H1 (cell line): ENCODE results near the gene FHIT. TPM values are rescaled to one million over a fixed set of nuclear protein-coding genes. Genes with fewer than 3 reads are reported as not detected.

ENCODE experiments used
- CTCF ChIA-PET: fragments of 300-600 bp; sonication (Branson Sonifier 250); formaldehyde crosslinking; loops from one replicate; lab custom pipeline; 2021; ENCODE audit not compliant: partially characterized antibody; lab: Charles Lee
- POLR2A ChIA-PET: fragments of 300-600 bp; sonication (Branson Sonifier 250); formaldehyde crosslinking; loops from one replicate; lab custom pipeline; 2021; ENCODE audit warnings: inconsistent platforms; ENCODE audit not compliant: partially characterized antibody; lab: Charles Lee
- DNase-seq, 2 experiments: peaks; one replicate each; pipeline versions ENCODE4 v3.0.0 to v3.0.0-alpha.2; 2010 to 2022; ENCODE audit warnings: low spot score in 2 of 2, low read depth in 1 of 2, mixed read lengths in 1 of 2
- FAIRE-seq: peaks from 2 replicates; lab custom pipeline; 2011; peaks lifted over from hg19 to GRCh38; lab: Jason Lieb, UNC
- H2AFZ ChIP-seq: 2 replicates; pipeline ENCODE4 v1.8.1; 2012; ENCODE audit warnings: low read length, inconsistent platforms
- H2AK5ac ChIP-seq: 2 replicates; pipeline ENCODE4 v1.6.1; 2013; ENCODE audit warnings: low read depth, low read length
- H2BK120ac ChIP-seq: replicated peaks from 2 replicates; pipeline ENCODE3; 2013; ENCODE audit warnings: low read depth, low read length, inconsistent platforms
- H2BK12ac ChIP-seq: 2 replicates; pipeline ENCODE4 v1.6.1; 2013; ENCODE audit warnings: low read depth, low read length
- H2BK15ac ChIP-seq: 2 replicates; pipeline ENCODE4 v1.6.1; 2013; ENCODE audit warnings: low read length
- H2BK20ac ChIP-seq: 2 replicates; pipeline ENCODE4 v1.6.1; 2013; ENCODE audit warnings: low read length
- H2BK5ac ChIP-seq: 2 replicates; pipeline ENCODE4 v1.6.1; 2013; ENCODE audit warnings: low read depth, low read length
- H3K14ac ChIP-seq: 2 replicates; pipeline ENCODE4 v1.6.1; 2013; ENCODE audit warnings: inconsistent platforms; ENCODE audit not compliant: insufficient read length
- H3K18ac ChIP-seq: 2 replicates; pipeline ENCODE4 v1.6.1; 2013; ENCODE audit warnings: low read length; ENCODE audit errors: extremely low read depth
- H3K23ac ChIP-seq: 2 replicates; pipeline ENCODE4 v1.6.1; 2013; ENCODE audit warnings: inconsistent platforms; ENCODE audit not compliant: insufficient read length
- H3K23me2 ChIP-seq: 2 replicates; pipeline ENCODE4 v1.6.1; 2013; ENCODE audit warnings: low read depth, low read length
- H3K27ac ChIP-seq: 2 replicates; pipeline ENCODE4 v1.6.1; 2011; ENCODE audit warnings: low read depth, low read length, inconsistent platforms
- H3K27me3 ChIP-seq, 4 experiments: replicated peaks in 1 of 4; 1 replicate in 1 of 4; 2 replicates in 3 of 4; pipeline versions ENCODE4 v1.6.1 to v1.8.1; 2011 to 2013; ENCODE audit warnings: low read length in 3 of 4, mild to moderate bottlenecking in 3 of 4, inconsistent platforms in 2 of 4, mixed read lengths in 2 of 4, moderate library complexity in 1 of 4; ENCODE audit not compliant: control insufficient read depth in 3 of 4, insufficient read depth in 3 of 4; ENCODE audit errors: extremely low read depth in 1 of 4
- H3K36me3 ChIP-seq, 4 experiments: 2 replicates each; pipeline versions ENCODE4 v1.6.1 to v1.8.1; 2011 to 2013; ENCODE audit warnings: mild to moderate bottlenecking in 4 of 4, low read length in 3 of 4, moderate library complexity in 2 of 4, control low read depth in 1 of 4, inconsistent platforms in 1 of 4; ENCODE audit not compliant: insufficient read depth in 4 of 4, control insufficient read depth in 2 of 4
- H3K4ac ChIP-seq: replicated peaks from 2 replicates; pipeline ENCODE3; 2013; ENCODE audit warnings: low read length, low read depth, mixed read lengths, inconsistent platforms; ENCODE audit not compliant: insufficient read length
- H3K4me1 ChIP-seq, 4 experiments: replicated peaks in 1 of 4; 1 replicate in 1 of 4; 2 replicates in 3 of 4; pipeline versions ENCODE4 v1.6.1 to v1.8.1; 2011 to 2013; ENCODE audit warnings: low read length in 3 of 4, inconsistent platforms in 2 of 4, mixed read lengths in 1 of 4; ENCODE audit not compliant: insufficient read depth in 4 of 4, control insufficient read depth in 3 of 4
- H3K4me2 ChIP-seq, 2 experiments: 2 replicates each; pipeline versions ENCODE4 v1.6.1 to v1.8.1; 2011 to 2013; ENCODE audit warnings: low read depth in 2 of 2, low read length in 2 of 2, control low read depth in 1 of 2, inconsistent platforms in 1 of 2, mild to moderate bottlenecking in 1 of 2; ENCODE audit not compliant: insufficient read depth in 1 of 2
- H3K4me3 ChIP-seq, 4 experiments: fragments of 200-600, 300-600 bp in 1 of 4; sonication (generic), shearing (Covaris generic), sonication (Bioruptor Twin) in 1 of 4; 2 replicates each; pipeline versions ENCODE4 v1.5.1 to v1.8.1; 2011 to 2016; ENCODE audit warnings: low read length in 4 of 4, low read depth in 3 of 4, control low read depth in 2 of 4, inconsistent platforms in 2 of 4, mild to moderate bottlenecking in 2 of 4, mixed read lengths in 1 of 4, moderate library complexity in 1 of 4; ENCODE audit not compliant: insufficient read depth in 2 of 4; ENCODE audit errors: extremely low read depth in 1 of 4
- H3K56ac ChIP-seq: replicated peaks from 2 replicates; pipeline ENCODE3; 2013; ENCODE audit warnings: low read depth, mild to moderate bottlenecking, mixed read lengths, low read length, inconsistent platforms; ENCODE audit not compliant: insufficient read length
- H3K79me1 ChIP-seq: 2 replicates; pipeline ENCODE4 v1.6.1; 2013; ENCODE audit warnings: low read depth, low read length, control low read depth
- H3K79me2 ChIP-seq, 2 experiments: 2 replicates each; pipeline versions ENCODE4 v1.6.1 to v1.8.1; 2012 to 2013; ENCODE audit warnings: low read length in 2 of 2, mild to moderate bottlenecking in 2 of 2, inconsistent platforms in 1 of 2; ENCODE audit not compliant: insufficient read depth in 2 of 2, control insufficient read depth in 1 of 2
- H3K9ac ChIP-seq, 4 experiments: replicated peaks in 1 of 4; 1 replicate in 1 of 4; 2 replicates in 3 of 4; pipeline versions ENCODE4 v1.6.1 to v1.8.1; 2011 to 2013; ENCODE audit warnings: low read depth in 3 of 4, low read length in 3 of 4, control low read depth in 2 of 4, mild to moderate bottlenecking in 2 of 4, moderate library complexity in 2 of 4, inconsistent platforms in 1 of 4; ENCODE audit errors: extremely low read depth in 1 of 4
- H3K9me3 ChIP-seq, 2 experiments: 2 replicates each; pipeline versions ENCODE4 v1.6.1 to v1.8.1; 2012 to 2013; ENCODE audit warnings: mild to moderate bottlenecking in 2 of 2, moderate library complexity in 2 of 2, control low read depth in 1 of 2, inconsistent platforms in 1 of 2, low read depth in 1 of 2, low read length in 1 of 2, mixed read lengths in 1 of 2; ENCODE audit not compliant: insufficient read depth in 2 of 2
- H4K20me1 ChIP-seq, 2 experiments: replicated peaks in 1 of 2; 2 replicates each; pipeline versions ENCODE3 to v1.8.1; 2011 to 2013; ENCODE audit warnings: inconsistent platforms in 2 of 2, low read length in 2 of 2, mild to moderate bottlenecking in 1 of 2; ENCODE audit not compliant: insufficient read depth in 2 of 2, control insufficient read depth in 1 of 2
- H4K5ac ChIP-seq: 2 replicates; pipeline ENCODE4 v1.6.1; 2013; ENCODE audit warnings: low read length, low read depth, mixed read lengths, inconsistent platforms; ENCODE audit not compliant: insufficient read length
- H4K8ac ChIP-seq: 2 replicates; pipeline ENCODE4 v1.8.0; 2013; ENCODE audit warnings: mild to moderate bottlenecking, moderate library complexity, low read length, inconsistent platforms; ENCODE audit not compliant: insufficient read depth; ENCODE audit errors: extremely low read depth
- H4K91ac ChIP-seq: replicated peaks from 2 replicates; pipeline ENCODE3; 2013; ENCODE audit warnings: low read length, mixed read lengths, inconsistent platforms; ENCODE audit not compliant: insufficient read length
- ASH2L ChIP-seq: fragments of 200-600, 300-600 bp; sonication (generic); IDR thresholded peaks from one replicate; pipeline ENCODE4 v1.7.1; 2017; ENCODE audit warnings: low read length
- BACH1 ChIP-seq: IDR thresholded peaks from 2 replicates; pipeline ENCODE4 v1.6.1; 2012; ENCODE audit warnings: low read length, improper control_type of control experiment
- BCL11A ChIP-seq, 2 experiments: IDR thresholded peaks; one replicate each; pipeline ENCODE4 v1.6.1; 2011; ENCODE audit warnings: low read depth in 2 of 2, low read length in 2 of 2, mild to moderate bottlenecking in 2 of 2
- CHD2 ChIP-seq: IDR thresholded peaks from 2 replicates; pipeline ENCODE4 v1.6.1; 2012; ENCODE audit warnings: low read length, improper control_type of control experiment
- NANOG ChIP-seq: IDR thresholded peaks from 2 replicates; pipeline ENCODE4 v1.6.1; 2011; ENCODE audit warnings: low read length, low read depth, mild to moderate bottlenecking, inconsistent platforms; ENCODE audit not compliant: insufficient read depth, poor library complexity, severe bottlenecking
- RXRA ChIP-seq: IDR thresholded peaks from 2 replicates; pipeline ENCODE4 v1.6.1; 2011; ENCODE audit warnings: low read depth, mild to moderate bottlenecking, low read length, moderate library complexity; ENCODE audit not compliant: insufficient read depth
- SAP30 ChIP-seq: fragments of 300-600 bp; sonication (generic); IDR thresholded peaks from 2 replicates; pipeline ENCODE4 v1.7.1; 2012; ENCODE audit warnings: low read length, moderate library complexity, mild to moderate bottlenecking, inconsistent platforms; ENCODE audit not compliant: insufficient read depth, insufficient replicate concordance
- TCF12 ChIP-seq: IDR thresholded peaks from 2 replicates; pipeline ENCODE4 v1.6.1; 2011; ENCODE audit warnings: low read depth, mild to moderate bottlenecking, low read length
- WGBS, 2 experiments: shearing (Covaris generic) in 1 of 2; methylation state at CpG; one replicate each; pipeline versions ENCODE4 v1.1.6 to v1.1.7; 2013 to 2015; ENCODE audit warnings: low lambda C conversion rate in 2 of 2, mixed read lengths in 2 of 2, inconsistent platforms in 1 of 2, low coverage in 1 of 2, missing lambda C conversion rate in 1 of 2; ENCODE audit not compliant: insufficient replicate concordance in 2 of 2, insufficient coverage in 1 of 2, insufficient read length in 1 of 2; ENCODE audit errors: extremely low coverage in 1 of 2, missing lambda C conversion rate in 1 of 2; 5-methylcytosine and 5-hydroxymethylcytosine counted together
- polyA plus RNA-seq, 7 experiments: library from polyadenylated mRNA; depleted of rRNA in 3 of 7; stranded (reverse) in 5 of 7; unstranded in 2 of 7; fragments of >200 nt in 5 of 7; fragments of 200-250 nt in 2 of 7; gene quantifications; 1 replicate in 5 of 7; 2 replicates in 1 of 7; 4 replicates in 1 of 7; pipeline versions ENCODE4 v1.2.1 to v1.2.3, GENCODE V29; 2011 to 2013; ENCODE audit warnings: missing spikeins in 2 of 7, mixed read lengths in 2 of 7
- total RNA-seq: library from RNA; stranded (reverse); fragmentation: NEBNext Ultra II Directional; extraction: Animal tissue kit (Norgen Biotek cat#: 25700); gene quantifications from 2 replicates; pipeline ENCODE4 v1.2.1, GENCODE V29; 2021

FHIT gene
- total and polyA plus RNA-seq, 2 of the 8 experiments (the other 6 are each of a cell fraction or from before 2014, with no cell fraction given) = 1.2 to 3.2 TPM

GRCh38 chr3:60095516-60095915, 1155.7 kb downstream of the FHIT start:
- Histone ChIP-seq H3K27ac (no peak overlapping the region), H3K18ac (no peak overlapping the region), H4K91ac (no peak overlapping the region), H3K56ac (no peak overlapping the region), H3K23me2 (no peaks in the 10 kb centered on the region), H3K14ac (no peak overlapping the region), H4K8ac (no peak overlapping the region), H3K4ac (no peak overlapping the region), H4K20me1 (no peaks in the 10 kb centered on the region), H3K9me3 (no peaks in the 10 kb centered on the region), H3K4me3 (no peak overlapping the region), H2BK120ac (no peak overlapping the region), H2BK15ac (no peak overlapping the region), H2BK12ac (no peak overlapping the region), H3K4me1 (no peaks in the 10 kb centered on the region), H3K4me2 (no peak overlapping the region), H3K79me2 (no peaks in the 10 kb centered on the region), H4K5ac (no peak overlapping the region), H3K27me3 (no peaks in the 10 kb centered on the region), H2BK5ac (no peak overlapping the region), H3K79me1 (no peaks in the 10 kb centered on the region), H2AK5ac (no peak overlapping the region), H2BK20ac (no peak overlapping the region), H3K9ac (no peak overlapping the region), H3K36me3 (no peaks in the 10 kb centered on the region), H2AFZ (no peak overlapping the region), H3K23ac (no peak overlapping the region)
- FAIRE-seq (no peak), DNase-seq (no peak)
- WGBS, 2 experiments = 91% methylated on average over 4 of the region's 4 CpGs; no CpG with 5 or more reads in 1 of the 2 experiments
- CTCF ChIA-PET = interaction anchor here (0.8 to 1.4 kb wide), 3 partner anchors 16 to 782 kb away, joined by 3 read pairs; no protein-coding TSS in a partner anchor
- POLR2A ChIA-PET = no interaction called here
- TF ChIP-seq ASH2L (no peak), RXRA (no peak), SAP30 (no peak), TCF12 (no peak), NANOG (no peak), CHD2 (no peak), BACH1 (no peak), BCL11A (IDR thresholded peaks at IDR 0.05; ENCODE audit: low read depth in 2 of 2, low read length in 2 of 2) (no peak)
